GM12801 (cell line): Measurements from ENCODE around the gene SLC39A9.

Source experiments
- CTCF ChIP-seq: IDR thresholded peaks from one replicate; pipeline ENCODE4 v1.5.1; 2011; ENCODE audit warnings: control low read depth; ENCODE audit not compliant: insufficient read length; ENCODE audit errors: extremely low read depth

SLC39A9 gene

GRCh38 chr14:69405762-69406161, 7.3 kb downstream of the SLC39A9 start:
- no peak for TF ChIP-seq CTCF

DNA sequence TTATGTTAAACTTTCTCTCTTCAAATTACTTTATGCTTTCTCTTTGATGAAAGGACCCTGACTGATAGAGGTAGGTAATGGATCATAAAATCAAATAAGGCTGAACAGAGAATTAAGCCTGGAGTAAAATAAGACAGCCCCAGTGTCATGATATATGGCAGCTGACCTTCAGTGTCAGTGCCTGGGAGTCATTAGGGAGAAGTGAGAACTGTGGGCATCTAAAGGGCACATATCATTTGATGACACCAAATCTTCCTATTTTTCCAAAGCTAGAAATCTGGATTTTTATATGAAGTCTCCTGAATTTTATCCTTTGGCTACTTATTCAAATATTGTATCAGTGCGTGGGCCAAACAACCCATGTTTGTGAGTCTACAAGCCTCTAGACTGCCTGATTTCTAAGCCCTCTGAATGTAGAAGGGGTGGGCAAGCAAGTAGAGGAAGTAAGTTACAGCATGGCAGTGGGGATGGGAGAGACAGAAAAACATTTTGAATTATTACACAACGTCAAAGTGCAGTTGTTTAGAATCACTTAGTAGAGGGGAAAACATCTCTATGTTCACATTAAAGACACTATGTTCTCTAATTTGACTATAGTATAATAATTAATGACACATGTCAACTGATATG, 10.0 kb downstream of the SLC39A9 start:
- no peak for TF ChIP-seq CTCF

- no peak for TF ChIP-seq CTCF
These were observed 15.0 kb downstream of the SLC39A9 start for GRCh38 chr14:69413483-69413882.

DNA sequence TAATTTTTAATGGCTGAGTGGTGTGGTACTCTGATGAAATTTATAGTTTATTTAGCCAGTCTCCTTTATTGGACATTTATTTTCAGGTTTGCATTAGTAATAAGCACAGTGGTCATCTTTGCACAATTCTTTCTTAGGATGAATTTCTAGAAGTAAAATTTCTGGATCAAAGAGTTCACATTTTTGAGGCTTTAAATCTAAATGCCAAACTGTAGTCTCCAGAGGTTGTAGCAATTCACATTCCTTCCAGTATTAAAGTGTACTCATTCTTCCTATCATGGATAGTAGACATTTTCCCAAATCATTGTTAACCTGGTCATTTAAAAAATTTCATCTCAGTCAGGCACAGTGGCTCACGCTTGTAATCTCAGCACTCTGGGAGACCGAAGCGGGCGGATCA, 24.8 kb downstream of the SLC39A9 start:
- no peak for TF ChIP-seq CTCF

DNA sequence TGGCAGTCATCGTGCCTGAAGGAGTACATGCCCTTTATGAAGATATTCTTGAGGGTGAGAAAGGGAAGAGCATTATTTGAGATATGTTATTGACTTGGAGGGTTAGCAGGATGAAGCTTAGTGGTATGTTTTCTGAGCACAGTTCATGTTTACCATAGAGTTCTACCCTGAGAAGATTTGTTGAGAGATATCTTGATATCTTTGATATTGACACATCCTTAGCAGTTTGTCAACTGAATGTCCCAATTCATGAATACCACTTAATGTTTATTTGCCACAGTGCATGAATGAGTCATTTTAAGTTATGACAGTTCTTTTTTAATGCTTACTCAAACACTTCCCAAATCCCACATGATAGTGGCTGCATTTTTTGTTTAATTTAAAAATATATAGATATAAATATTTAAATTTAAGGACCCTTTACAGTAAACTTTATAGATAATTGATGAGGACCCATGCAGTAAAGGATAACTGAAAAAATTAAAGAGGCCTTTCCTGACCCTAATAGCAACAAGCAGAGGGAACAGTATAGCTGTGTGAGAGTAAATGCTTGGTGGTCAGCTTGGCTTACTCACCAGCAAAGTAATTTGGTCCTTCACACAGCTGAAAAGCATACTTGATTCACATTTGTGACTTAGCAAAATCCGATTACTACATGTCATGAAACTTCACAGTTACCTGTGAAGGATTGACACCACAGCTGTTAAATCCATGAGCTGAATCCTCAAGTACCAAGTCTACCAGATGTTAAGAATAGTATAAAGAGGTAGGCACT, 25.8 kb downstream of the SLC39A9 start:
- no peak for TF ChIP-seq CTCF

DNA sequence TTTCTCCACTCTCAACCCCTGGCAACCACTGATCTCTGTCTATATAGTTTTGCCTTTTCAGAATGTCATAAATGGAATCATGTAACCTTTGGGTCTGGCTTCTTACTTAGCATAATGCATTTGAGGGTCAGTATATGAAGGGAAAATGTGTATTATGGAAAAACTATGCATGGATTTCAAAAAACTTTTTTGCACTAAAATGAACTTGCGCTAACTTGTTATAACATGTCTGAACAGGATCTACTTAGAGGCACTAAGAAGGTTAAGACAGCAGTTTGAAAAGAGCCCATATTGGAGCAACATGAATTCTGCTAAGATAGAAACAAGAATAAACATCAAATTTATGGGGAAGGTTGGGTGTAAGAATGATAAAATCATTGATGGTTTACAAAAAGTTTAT, 29.1 kb downstream of the SLC39A9 start:
- TF ChIP-seq CTCF, result no peak

DNA sequence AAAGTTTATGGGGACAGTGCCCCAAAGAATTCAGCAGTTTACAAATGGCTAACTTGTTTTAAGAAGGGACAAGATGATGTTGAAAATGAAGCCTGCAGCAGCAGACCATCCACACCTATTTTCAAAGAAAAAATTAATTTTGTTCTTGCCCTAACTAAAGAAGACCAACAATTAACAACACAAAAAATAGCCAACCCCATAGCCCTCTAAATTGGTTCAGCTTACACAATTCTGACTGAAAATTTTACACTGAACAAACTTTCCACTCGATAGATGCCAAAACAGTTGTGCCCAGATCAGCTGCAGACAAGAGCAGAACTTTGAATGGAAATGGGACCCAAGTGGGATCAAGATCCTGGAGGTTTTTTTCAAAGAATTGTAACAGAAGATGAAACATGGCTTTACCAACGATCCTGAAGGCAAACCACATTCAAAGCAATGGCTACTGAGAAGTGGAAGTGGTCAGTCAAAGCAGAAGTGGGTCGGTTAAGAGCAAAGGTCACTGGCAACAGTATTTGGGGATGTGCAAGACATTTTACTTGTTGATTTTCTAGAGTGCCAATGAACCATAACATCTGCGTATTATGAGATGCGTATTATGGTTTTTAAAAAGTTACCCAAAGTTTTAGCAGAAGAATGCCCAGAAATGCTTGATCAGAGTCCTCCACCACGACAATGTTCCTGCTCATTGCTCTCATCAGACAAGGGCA, 30.0 kb downstream of the SLC39A9 start:
- TF ChIP-seq CTCF, result no peak
